Natural killer cell (primary cell): ENCODE data around the gene PDE4B. TPM values are rescaled to one million over a fixed set of nuclear protein-coding genes. Genes with fewer than 3 reads are reported as not detected.

Experiments
- ATAC-seq, 3 donors: fragments of 150-1000 bp in 2 of 3; fragments of 200-7000 bp in 1 of 3; cut with Tn5 transposase; 1 replicate in 1 of 3; 2 replicates in 2 of 3; pipeline ENCODE4 v1.10.0; 2021; ENCODE audit warnings: mild to moderate bottlenecking in 2 of 3, moderate library complexity in 2 of 3
- DNase-seq, 2 donors: peaks; one replicate each; pipeline versions ENCODE4 v3.0.0 to v3.0.0-alpha.2; 2013 to 2021; ENCODE audit warnings: mixed read lengths in 1 of 2
- H3K27ac ChIP-seq: one replicate; pipeline ENCODE4 v1.5.1; 2013; ENCODE audit warnings: mild to moderate bottlenecking, low read length
- H3K27me3 ChIP-seq: one replicate; pipeline ENCODE4 v1.6.1; 2013; ENCODE audit warnings: low read length; ENCODE audit not compliant: control insufficient read depth, insufficient read depth
- H3K36me3 ChIP-seq: one replicate; pipeline ENCODE4 v1.6.1; 2013; ENCODE audit warnings: low read length; ENCODE audit not compliant: control insufficient read depth, insufficient read depth
- H3K4me1 ChIP-seq: one replicate; pipeline ENCODE4 v1.6.1; 2013; ENCODE audit warnings: low read length; ENCODE audit not compliant: control insufficient read depth, insufficient read depth
- H3K4me3 ChIP-seq: one replicate; pipeline ENCODE4 v1.5.1; 2013; ENCODE audit warnings: low read length
- H3K9me3 ChIP-seq: one replicate; pipeline ENCODE4 v1.6.1; 2013; ENCODE audit warnings: low read length; ENCODE audit not compliant: control insufficient read depth, insufficient read depth
- H3K27ac Mint-ChIP-seq, 2 donors: one replicate each; pipeline ENCODE4 v1.8.0; 2022; ENCODE audit warnings: mild to moderate bottlenecking in 2 of 2, mixed read lengths in 2 of 2, moderate library complexity in 1 of 2
- H3K27me3 Mint-ChIP-seq, 2 donors: one replicate each; pipeline ENCODE4 v1.8.0; 2022; ENCODE audit warnings: low read depth in 2 of 2, mixed read lengths in 2 of 2
- H3K36me3 Mint-ChIP-seq: one replicate; pipeline ENCODE4 v1.8.0; 2022; ENCODE audit warnings: mixed read lengths
- H3K4me1 Mint-ChIP-seq, 2 donors: one replicate each; pipeline ENCODE4 v1.8.0; 2022; ENCODE audit warnings: mixed read lengths in 2 of 2
- H3K4me3 Mint-ChIP-seq: one replicate; pipeline ENCODE4 v1.8.0; 2022; ENCODE audit warnings: mild to moderate bottlenecking, moderate library complexity, mixed read lengths
- H3K9me3 Mint-ChIP-seq, 2 donors: one replicate each; pipeline ENCODE4 v1.8.0; 2022; ENCODE audit warnings: mixed read lengths in 2 of 2
- CTCF ChIP-seq: fragments of 200-600 bp; IDR thresholded peaks from one replicate; pipeline ENCODE4 v1.8.0; 2022; ENCODE audit warnings: antibody characterized with exemption
- WGBS: methylation state at CpG from one replicate; pipeline ENCODE4 v1.1.7; 2013; ENCODE audit warnings: missing lambda C conversion rate; ENCODE audit not compliant: insufficient coverage; 5-methylcytosine and 5-hydroxymethylcytosine counted together
- intact Hi-C: fragments of 100-400 bp; cut with micrococcal nuclease; formaldehyde crosslinking; loops from one replicate; pipeline ENCODE4 v1.14.2; 2022
- total RNA-seq, 4 donors: library from RNA; stranded (reverse); fragments of 120-200 nt in 1 of 4; gene quantifications; one replicate each; pipeline versions ENCODE4 v1.2.3 to v1.2.4, GENCODE V29; 2013 to 2022

The PDE4B gene
- total RNA-seq, 3 donors from 2014 or later (not counting 1 experiment from before 2014, with no cell fraction given): 18.0 to 42.4 (median 25.5) TPM

GRCh38 chr1:66336641-66336990 is 543.9 kb downstream of the PDE4B start:
- intact Hi-C loops: loop anchor here (5.0 kb wide), 1 partner anchor 34 kb away; no protein-coding TSS in a partner anchor
- Histone ChIP-seq H3K27me3 (no peaks in the 10 kb centered on the region), H3K4me1 (peaks cover 23% of the 10 kb centered on the region), H3K4me3 (peak overlapping the region; percentile 62), H3K27ac (peak overlapping the region; percentile 97), H3K36me3 (no peaks in the 10 kb centered on the region), H3K9me3 (no peaks in the 10 kb centered on the region)
- Mint-ChIP-seq H3K27ac (peak overlapping the region; percentile 84 to 95), H3K9me3 (no peaks in the 10 kb centered on the region), H3K4me3 (peak overlapping the region; percentile 90), H3K4me1 (peaks cover 56 to 62% of the 10 kb centered on the region in 2 donors), H3K27me3 (peaks cover 0 to 2% of the 10 kb centered on the region in 2 donors), H3K36me3 (no peaks in the 10 kb centered on the region)
- no peak for ATAC-seq
- 69% methylated on average over 2 of the region's 2 CpGs for WGBS
- no peak for TF ChIP-seq CTCF
- DNase-seq: peak in 1 of 2 donors; percentile 33

- H3K27ac ChIP-seq: peak overlapping the region; percentile 97
- Mint-ChIP-seq H3K27ac (peak overlapping the region; percentile 23 to 95), H3K27me3 (peaks cover 0 to 2% of the 10 kb centered on the region in 2 donors), H3K9me3 (no peaks in the 10 kb centered on the region), H3K4me3 (peak overlapping the region; percentile 14), H3K36me3 (no peaks in the 10 kb centered on the region), H3K4me1 (peaks cover 49 to 55% of the 10 kb centered on the region in 2 donors)
- no peaks in the 10 kb centered on the region for H3K9me3 ChIP-seq
- peak in 1 of 2 donors; percentile 26 for DNase-seq
- 46% methylated on average over 5 of the region's 5 CpGs for WGBS
- no peak for ATAC-seq
- H3K4me1 ChIP-seq: peaks cover 23% of the 10 kb centered on the region
- H3K36me3 ChIP-seq: no peaks in the 10 kb centered on the region
- intact Hi-C loops: loop anchor here (5.0 kb wide), 1 partner anchor 35 kb away; no protein-coding TSS in a partner anchor
- no peak for TF ChIP-seq CTCF
- no peaks in the 10 kb centered on the region for H3K27me3 ChIP-seq
- no peak overlapping the region for H3K4me3 ChIP-seq
Observed at GRCh38 chr1:66337249-66337648, 544.6 kb downstream of the PDE4B start.

DNA sequence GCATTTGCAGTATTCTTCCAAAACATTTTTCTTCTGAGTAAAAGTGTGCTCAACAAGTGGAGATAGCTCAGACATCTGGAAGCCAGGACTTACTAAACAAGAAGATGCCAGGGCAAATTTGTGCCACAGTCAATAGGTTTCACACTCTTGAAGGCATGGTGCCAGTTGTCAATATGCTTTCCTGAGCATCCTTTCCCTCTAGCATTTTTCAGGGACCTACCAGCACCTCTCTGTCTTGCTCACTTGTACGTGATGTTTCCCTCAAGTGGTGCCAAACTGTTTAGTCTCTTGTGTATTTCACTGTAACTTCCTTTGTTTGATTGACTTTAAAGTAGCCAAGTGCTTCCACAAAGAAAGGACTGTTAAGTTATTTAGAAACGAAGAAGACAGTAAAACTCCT is 547.2 kb downstream of the PDE4B start:
- H3K36me3 ChIP-seq: no peaks in the 10 kb centered on the region
- no peaks in the 10 kb centered on the region for H3K9me3 Mint-ChIP-seq
- peaks cover 0 to 2% of the 10 kb centered on the region in 2 donors for H3K27me3 Mint-ChIP-seq
- ATAC-seq (no peak), DNase-seq (peak in 1 of 2 donors; percentile 45)
- no peaks in the 10 kb centered on the region for H3K27me3 ChIP-seq
- H3K27ac Mint-ChIP-seq: peak overlapping the region in 1 of 2 donors; percentile 66
- 29% methylated on average over 2 of the region's 2 CpGs for WGBS
- H3K4me1 Mint-ChIP-seq: peaks cover 27 to 33% of the 10 kb centered on the region in 2 donors
- TF ChIP-seq CTCF: no peak
- H3K27ac ChIP-seq: peak overlapping the region; percentile 45
- no peak overlapping the region for H3K4me3 ChIP-seq
- no peaks in the 10 kb centered on the region for H3K36me3 Mint-ChIP-seq
- H3K4me1 ChIP-seq: peaks cover 18% of the 10 kb centered on the region
- intact Hi-C loops: loop anchor here (5.0 kb wide), 1 partner anchor 38 kb away; no protein-coding TSS in a partner anchor
- H3K9me3 ChIP-seq: no peaks in the 10 kb centered on the region
- H3K4me3 Mint-ChIP-seq: no peak overlapping the region
